Loucy (cell line): ENCODE data around the gene DAP.
"Not testable (repeated sequence)": the region's sequence is repeated elsewhere in the genome, so short reads cannot be mapped to it uniquely, and the experiment has no call there.

Source experiments
- CTCF ChIP-seq: fragments of 200-600 bp; sonication (generic); conservative IDR thresholded peaks from 2 replicates; pipeline ENCODE4 v1.5.1; 2014; ENCODE audit warnings: mild to moderate bottlenecking, antibody characterized with exemption, low read length
- EZH2phosphoT487 ChIP-seq: fragments of 200-600 bp; IDR thresholded peaks from 2 replicates; pipeline ENCODE4 v1.6.1; 2018; ENCODE audit warnings: antibody characterized with exemption, mild to moderate bottlenecking, moderate library complexity, borderline replicate concordance

DNA sequence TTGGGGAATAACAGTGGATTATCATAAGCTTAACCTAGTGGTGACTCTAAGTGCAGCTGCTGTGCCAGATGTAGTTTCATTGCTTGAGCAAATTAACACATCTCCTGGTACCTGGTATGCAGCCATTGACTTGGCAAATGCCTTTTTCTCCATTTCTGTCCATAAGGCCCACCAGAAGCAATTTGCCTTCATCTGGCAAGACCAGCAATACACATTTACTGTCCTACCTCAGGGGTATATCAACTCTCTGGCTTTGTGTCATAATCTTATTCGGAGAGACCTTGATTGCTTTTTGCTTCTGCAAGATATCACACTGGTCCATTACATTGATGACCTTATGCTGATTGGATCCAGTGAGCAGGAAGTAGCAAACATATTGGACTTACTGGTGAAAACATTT is 42.4 kb downstream of the DAP start:
- TF ChIP-seq CTCF, EZH2phosphoT487: not testable (repeated sequence)
